HCT116 (cell line): Measurements from ENCODE around the gene TBC1D14. TPM values are rescaled to one million over a fixed set of nuclear protein-coding genes. Genes with fewer than 3 reads are reported as not detected.

Source experiments
- ATAC-seq: fragments of 200-7000 bp; cut with Tn5 transposase; 2 replicates; pipeline ENCODE4 v1.9.1; 2020; ENCODE audit warnings: mild to moderate bottlenecking, moderate library complexity
- BruUV-seq: library from RNA; stranded (reverse); fragments of 400-500 nt; replicated peaks from 2 replicates; lab custom pipeline; 2021; lab: Mats Ljungman, UMichigan
- CTCF ChIA-PET: fragments of 300-600 bp; sonication (Branson Sonifier 250); formaldehyde crosslinking; loops from one replicate; lab custom pipeline; 2021; ENCODE audit warnings: antibody characterized with exemption; lab: Charles Lee
- POLR2A ChIA-PET: fragments of 300-600, 350-600 bp; sonication (Branson Sonifier 250); formaldehyde crosslinking; loops from one replicate; lab custom pipeline; 2021; ENCODE audit warnings: antibody characterized with exemption; lab: Charles Lee
- RAD21 ChIA-PET, 2 experiments: fragments of 300-600 bp; sonication (Branson Sonifier 250); formaldehyde crosslinking; loops; one replicate each; lab custom pipeline; 2023; ENCODE audit warnings: low total read pairs in 2 of 2; ENCODE audit not compliant: uncharacterized antibody in 2 of 2, unreplicated experiment in 2 of 2, low non-redundant PET in 1 of 2; lab: Charles Lee
- DNase-seq: peaks from one replicate; pipeline ENCODE4 v3.0.0-alpha.2; 2010; ENCODE audit warnings: low read depth, low spot score
- H2AFZ ChIP-seq: fragments of 200-600 bp; shearing (Covaris generic), sonication (generic); 2 replicates; pipeline ENCODE4 v1.6.1; 2017; ENCODE audit warnings: low read depth, mixed run types, mixed read lengths, antibody characterized with exemption, low read length; ENCODE audit not compliant: poor library complexity, severe bottlenecking
- H3K27ac ChIP-seq: 2 replicates; pipeline ENCODE4 v1.5.1; 2012; ENCODE audit warnings: low read depth, low read length
- H3K27me3 ChIP-seq: fragments of 200-600 bp; sonication (generic); 2 replicates; pipeline ENCODE4 v1.6.1; 2016; ENCODE audit warnings: mixed run types, low read length, mixed read lengths; ENCODE audit not compliant: insufficient read depth
- H3K36me3 ChIP-seq, 2 experiments: fragments of 200-500 bp in 1 of 2; fragments of 200-600 bp in 1 of 2; sonication (Bioruptor generic) in 1 of 2; sonication (generic) in 1 of 2; 2 replicates each; pipeline versions ENCODE4 v1.5.1 to v1.6.1; 2014 to 2016; ENCODE audit warnings: low read length in 2 of 2, inconsistent platforms in 1 of 2, mixed read lengths in 1 of 2, mixed run types in 1 of 2; ENCODE audit not compliant: insufficient read depth in 2 of 2, control insufficient read depth in 1 of 2
- H3K4me1 ChIP-seq, 2 experiments: fragments of 200-600 bp in 1 of 2; sonication (generic) in 1 of 2; 2 replicates each; pipeline versions ENCODE4 v1.5.1 to v1.6.1; 2012 to 2017; ENCODE audit warnings: low read length in 2 of 2, inconsistent platforms in 1 of 2, mild to moderate bottlenecking in 1 of 2, mixed read lengths in 1 of 2, mixed run types in 1 of 2, moderate library complexity in 1 of 2; ENCODE audit not compliant: insufficient read depth in 2 of 2, control insufficient read depth in 1 of 2
- H3K4me2 ChIP-seq: fragments of 200-600 bp; sonication (generic); 2 replicates; pipeline ENCODE4 v1.6.1; 2017; ENCODE audit warnings: mixed run types, low read length, mixed read lengths
- H3K4me3 ChIP-seq, 2 experiments: fragments of 200-600 bp in 1 of 2; sonication (generic) in 1 of 2; replicated peaks in 1 of 2; 2 replicates each; pipeline ENCODE4 v1.5.1; 2011 to 2016; ENCODE audit warnings: low read length in 2 of 2, control low read depth in 1 of 2, low read depth in 1 of 2, mild to moderate bottlenecking in 1 of 2, mixed read lengths in 1 of 2, mixed run types in 1 of 2
- H3K79me2 ChIP-seq: fragments of 200-600 bp; sonication (generic); 2 replicates; pipeline ENCODE4 v1.6.1; 2017; ENCODE audit warnings: mild to moderate bottlenecking, mixed run types, low read length, moderate library complexity, mixed read lengths; ENCODE audit not compliant: insufficient read depth
- H3K9ac ChIP-seq: fragments of 200-600 bp; sonication (generic); 2 replicates; pipeline ENCODE4 v1.6.1; 2016; ENCODE audit warnings: low read length, mixed read lengths
- H3K9me2 ChIP-seq: fragments of 200-600 bp; sonication (generic), shearing (Covaris generic); 2 replicates; pipeline ENCODE4 v1.6.1; 2017; ENCODE audit warnings: mixed run types, mild to moderate bottlenecking, moderate library complexity; ENCODE audit not compliant: insufficient read depth
- H3K9me3 ChIP-seq, 2 experiments: fragments of 200-500 bp in 1 of 2; fragments of 200-600 bp in 1 of 2; sonication (Bioruptor generic) in 1 of 2; sonication (generic) in 1 of 2; 2 replicates each; pipeline ENCODE4 v1.6.1; 2014 to 2017; ENCODE audit warnings: low read length in 2 of 2, mixed read lengths in 2 of 2, inconsistent platforms in 1 of 2, low read depth in 1 of 2, mild to moderate bottlenecking in 1 of 2, mixed run types in 1 of 2, moderate library complexity in 1 of 2; ENCODE audit not compliant: control insufficient read depth in 1 of 2, insufficient read depth in 1 of 2
- H4K20me1 ChIP-seq: fragments of 200-600 bp; sonication (generic), shearing (Covaris generic); 2 replicates; pipeline ENCODE4 v1.6.1; 2017; ENCODE audit warnings: mixed run types, mild to moderate bottlenecking, moderate library complexity; ENCODE audit not compliant: insufficient read depth
- CBX3 ChIP-seq: IDR thresholded peaks from 2 replicates; pipeline ENCODE4 v1.6.1; 2012; ENCODE audit warnings: low read depth
- EGR1 ChIP-seq: IDR thresholded peaks from 2 replicates; pipeline ENCODE4 v1.6.1; 2012; ENCODE audit warnings: low read depth
- JUND ChIP-seq: IDR thresholded peaks from 2 replicates; pipeline ENCODE4 v1.6.1; 2012
- POLR2A ChIP-seq: IDR thresholded peaks from 2 replicates; pipeline ENCODE4 v1.7.0; 2011; ENCODE audit warnings: borderline replicate concordance; ENCODE audit not compliant: insufficient read depth, insufficient read length; ENCODE audit errors: extremely low read depth
- RAD21 ChIP-seq: IDR thresholded peaks from 2 replicates; pipeline ENCODE4 v1.6.1; 2012; ENCODE audit warnings: low read depth, mild to moderate bottlenecking
- SIN3A ChIP-seq: IDR thresholded peaks from 2 replicates; pipeline ENCODE4 v1.6.1; 2012; ENCODE audit warnings: low read depth
- TCF7L2 ChIP-seq: IDR thresholded peaks from 2 replicates; pipeline ENCODE4 v1.7.0; 2011; ENCODE audit warnings: borderline replicate concordance, inconsistent platforms; ENCODE audit not compliant: insufficient read depth, insufficient read length; ENCODE audit errors: extremely low read depth
- YY1 ChIP-seq: IDR thresholded peaks from 2 replicates; pipeline ENCODE4 v1.6.1; 2011; ENCODE audit warnings: low read length, low read depth, moderate library complexity, mild to moderate bottlenecking; ENCODE audit not compliant: insufficient replicate concordance; ENCODE audit errors: extremely low read depth
- ZNF274 ChIP-seq: fragments of 200-500 bp; sonication (Bioruptor generic); IDR thresholded peaks from 2 replicates; pipeline ENCODE4 v1.6.1; 2014; ENCODE audit warnings: mild to moderate bottlenecking, low read depth, low read length, inconsistent platforms
- intact Hi-C: fragments of 100-400 bp; cut with micrococcal nuclease; formaldehyde crosslinking; loops from 2 replicates; pipeline ENCODE4 v1.10.0; 2022
- total RNA-seq: library from RNA; stranded (reverse); gene quantifications from one replicate; pipeline ENCODE4 v1.2.1, GENCODE V29; 2021; ENCODE audit not compliant: unreplicated experiment
- TF ChIP-seq, protein P1 (sequence below), 3 experiments: fragments of 200-600 bp in 1 of 3; sonication (generic) in 1 of 3; IDR thresholded peaks in 2 of 3; conservative IDR thresholded peaks in 1 of 3; 2 replicates each; pipeline ENCODE4 v1.5.1; 2012 to 2017; ENCODE audit warnings: low read depth in 2 of 3, low read length in 2 of 3, antibody characterized with exemption in 1 of 3, borderline replicate concordance in 1 of 3, control low read depth in 1 of 3, mild to moderate bottlenecking in 1 of 3, mixed read lengths in 1 of 3, mixed run types in 1 of 3, moderate library complexity in 1 of 3; ENCODE audit not compliant: insufficient read depth in 1 of 3
- TF ChIP-seq, protein P2 (sequence below): IDR thresholded peaks from 2 replicates; pipeline ENCODE4 v1.6.1; 2012

Gene TBC1D14
- total RNA-seq, 1 experiment from 2014 or later = 62.9 TPM

DNA sequence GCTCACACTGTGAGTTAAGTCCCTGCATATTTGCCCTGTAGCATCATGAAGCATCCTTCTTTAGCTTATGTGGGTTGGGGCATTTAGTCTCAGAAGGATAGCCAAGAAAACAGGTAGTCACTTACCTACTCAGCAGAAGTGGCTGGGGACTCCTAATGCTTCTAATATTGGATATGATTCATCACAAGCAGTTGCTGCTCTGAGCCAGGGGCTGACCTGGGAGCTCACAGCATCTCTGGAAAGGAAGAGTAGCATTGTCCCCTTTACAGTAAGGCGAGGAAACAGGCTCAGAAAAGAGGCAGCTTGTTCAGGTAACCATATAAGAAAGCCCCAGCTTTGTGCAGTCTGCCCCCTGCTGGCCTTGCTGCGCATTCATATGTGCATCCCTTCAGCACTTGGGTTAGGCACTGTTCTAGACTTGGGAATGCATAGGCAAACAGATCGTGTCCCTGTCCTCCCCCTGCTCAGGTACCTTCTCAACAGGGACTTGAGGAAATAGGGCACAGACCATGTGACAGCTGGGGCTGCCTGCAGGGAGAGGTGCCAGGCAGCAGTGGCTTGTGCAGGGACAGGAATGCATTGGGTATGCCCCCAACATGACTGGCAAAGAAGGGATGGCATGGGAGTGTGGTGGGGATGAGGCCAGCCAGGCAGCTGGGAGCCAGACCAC is 35.7 kb upstream of the TBC1D14 start:
- no peaks in the 10 kb centered on the region for H3K27me3 ChIP-seq
- no peak overlapping the region for H3K4me2 ChIP-seq
- intact Hi-C loops = loop anchor here (1.0 kb wide), 1 partner anchor 154 kb away; no protein-coding TSS in a partner anchor
- BruUV-seq = no TSS peak
- H3K36me3 ChIP-seq = peaks cover 12 to 15% of the 10 kb centered on the region in 2 experiments; a peak in 3 of 4 replicates
- ChIA-PET RAD21 (interaction anchor here (1.1 to 2.7 kb wide), 4 partner anchors 153 to 197 kb away, joined by 3 to 15 read pairs (median 7); no protein-coding TSS in a partner anchor), POLR2A (no interaction called here), CTCF (interaction anchor here (0.6 to 3.3 kb wide), 21 partner anchors 9 to 624 kb away, joined by 3 to 92 read pairs (median 4); partner anchors contain the start of genes GRPEL1 and TBC1D14)
- ATAC-seq (peak; percentile 91), DNase-seq (peak; percentile 51)
- no peaks in the 10 kb centered on the region for H3K9me3 ChIP-seq
- TF ChIP-seq JUND (no peak), YY1 (peak; percentile 20), RAD21 (peak; percentile 82), CBX3 (no peak)
- TF ChIP-seq, protein P1, sequence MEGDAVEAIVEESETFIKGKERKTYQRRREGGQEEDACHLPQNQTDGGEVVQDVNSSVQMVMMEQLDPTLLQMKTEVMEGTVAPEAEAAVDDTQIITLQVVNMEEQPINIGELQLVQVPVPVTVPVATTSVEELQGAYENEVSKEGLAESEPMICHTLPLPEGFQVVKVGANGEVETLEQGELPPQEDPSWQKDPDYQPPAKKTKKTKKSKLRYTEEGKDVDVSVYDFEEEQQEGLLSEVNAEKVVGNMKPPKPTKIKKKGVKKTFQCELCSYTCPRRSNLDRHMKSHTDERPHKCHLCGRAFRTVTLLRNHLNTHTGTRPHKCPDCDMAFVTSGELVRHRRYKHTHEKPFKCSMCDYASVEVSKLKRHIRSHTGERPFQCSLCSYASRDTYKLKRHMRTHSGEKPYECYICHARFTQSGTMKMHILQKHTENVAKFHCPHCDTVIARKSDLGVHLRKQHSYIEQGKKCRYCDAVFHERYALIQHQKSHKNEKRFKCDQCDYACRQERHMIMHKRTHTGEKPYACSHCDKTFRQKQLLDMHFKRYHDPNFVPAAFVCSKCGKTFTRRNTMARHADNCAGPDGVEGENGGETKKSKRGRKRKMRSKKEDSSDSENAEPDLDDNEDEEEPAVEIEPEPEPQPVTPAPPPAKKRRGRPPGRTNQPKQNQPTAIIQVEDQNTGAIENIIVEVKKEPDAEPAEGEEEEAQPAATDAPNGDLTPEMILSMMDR (IDR thresholded peaks at IDR 0.05 in 2 of 3, conservative IDR thresholded peaks at IDR 0.05 in 1 of 3; ENCODE audit: borderline replicate concordance in 1 of 3, insufficient read depth in 1 of 3, low read depth in 2 of 3, low read length in 2 of 3) = peak; percentile 78 to 92 (median 86)
- no peaks in the 10 kb centered on the region for H3K4me1 ChIP-seq
- H3K79me2 ChIP-seq = no peaks in the 10 kb centered on the region
- no peak overlapping the region for H3K4me3 ChIP-seq
- H2AFZ ChIP-seq = no peak overlapping the region
- no peak overlapping the region for H3K27ac ChIP-seq
- H3K9ac ChIP-seq = no peak overlapping the region
- H3K9me2 ChIP-seq = no peaks in the 10 kb centered on the region
- no peaks in the 10 kb centered on the region for H4K20me1 ChIP-seq

DNA sequence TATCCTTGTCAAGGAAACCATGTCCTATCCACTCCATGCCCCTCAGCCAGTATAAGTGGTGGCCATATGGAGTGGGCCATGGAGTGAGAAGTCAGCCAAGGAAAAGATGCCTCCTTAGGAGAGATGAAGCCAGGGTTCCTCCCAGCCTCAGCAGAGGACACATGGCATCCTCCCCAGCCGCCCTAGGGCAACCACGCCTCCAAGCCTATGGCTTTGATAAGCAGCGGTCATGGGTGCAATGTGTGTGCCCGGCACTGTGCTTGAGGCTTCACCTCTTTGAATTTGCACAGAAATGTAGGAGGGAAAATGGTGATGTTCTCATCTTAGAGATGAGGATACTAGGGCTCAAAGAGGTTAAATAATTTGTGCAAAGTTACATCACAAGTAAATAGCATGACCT is 34.6 kb upstream of the TBC1D14 start:
- Histone ChIP-seq H3K4me2 (no peak overlapping the region), H3K27ac (no peak overlapping the region), H3K4me1 (no peaks in the 10 kb centered on the region), H3K4me3 (no peak overlapping the region), H3K79me2 (no peaks in the 10 kb centered on the region), H3K27me3 (no peaks in the 10 kb centered on the region), H2AFZ (no peak overlapping the region), H3K9me2 (no peaks in the 10 kb centered on the region), H3K36me3 (peaks cover 16 to 17% of the 10 kb centered on the region in 2 experiments; a peak in 3 of 4 replicates), H4K20me1 (no peaks in the 10 kb centered on the region), H3K9ac (no peak overlapping the region), H3K9me3 (no peaks in the 10 kb centered on the region)
- POLR2A ChIA-PET = no interaction called here
- intact Hi-C loops = loop anchor here (1.0 kb wide), 1 partner anchor 155 kb away; no protein-coding TSS in a partner anchor
- CTCF ChIA-PET = interaction anchor here (1.5 to 3.3 kb wide), 2 partner anchors 10 to 157 kb away, joined by 4 to 92 read pairs; no protein-coding TSS in a partner anchor
- DNase-seq (no peak), ATAC-seq (no peak)
- no TSS peak for BruUV-seq
- no peak for TF ChIP-seq CBX3
- TF ChIP-seq POLR2A = no peak
- TF ChIP-seq SIN3A = no peak
- no peak for TF ChIP-seq ZNF274
- TF ChIP-seq EGR1 = no peak
- TF ChIP-seq, protein P2, sequence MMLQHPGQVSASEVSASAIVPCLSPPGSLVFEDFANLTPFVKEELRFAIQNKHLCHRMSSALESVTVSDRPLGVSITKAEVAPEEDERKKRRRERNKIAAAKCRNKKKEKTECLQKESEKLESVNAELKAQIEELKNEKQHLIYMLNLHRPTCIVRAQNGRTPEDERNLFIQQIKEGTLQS = no peak
- TF ChIP-seq TCF7L2 = no peak
- RAD21 ChIA-PET = no interaction called here
